ENCODE measurements around the gene ACVR1. TPM values are rescaled to one million over a fixed set of nuclear protein-coding genes. Genes with fewer than 3 reads are reported as not detected.
A peak's percentile ranks its signal among the peaks of the same experiment; 100 is the strongest.

The ACVR1 gene
- total RNA-seq: 10 to 100 TPM; 14.7 to 38.4 (median 15.8) TPM
- long read RNA-seq, donor 1, transcript ACVR1-207 (11 exons, 2,861 nt): major isoform, 25 of 42 reads
- long read RNA-seq, donor 1, partial matches to known transcripts: 3 of 42 reads
- long read RNA-seq, donor 1, other reads (novel, unspliced or antisense): 14 of 42 reads
- long read RNA-seq, donor 2, partial matches to known transcripts: 1 of 3 reads
- long read RNA-seq, donor 2, other reads (novel, unspliced or antisense): 1 of 3 reads

GRCh38 chr2:157876066-157876785 lies at the start of gene ACVR1:
TSS of gene ACVR1 (minus strand) at chr2:157876330. CDS start at chr2:157799493, 76,837 bp downstream.
- Histone ChIP-seq H3K9me3 (no peaks in the 10 kb centered on the region), H3K4me3 (peak within 1 kb of the TSS; percentile 82), H3K36me3 (ENCODE audit: low read depth) (no peaks in the 10 kb centered on the region), H3K4me1 (ENCODE audit: low read depth) (peaks cover 10% of the 10 kb centered on the region)
- DNase-seq (peak; percentile 95 to 96 (median 95)), ATAC-seq (peak; percentile 93)
- intact Hi-C loops (cut with DNase I, micrococcal nuclease): loop anchor here in 1 of 2 donors (5.0 kb wide), 1 partner anchor 94 kb away; no protein-coding TSS in a partner anchor
- TF ChIP-seq CTCF (IDR thresholded peaks at IDR 0.05): peak; percentile 24

GRCh38 chr2:157925071-157925470 lies 48.9 kb upstream of the ACVR1 start:
- Histone ChIP-seq H3K9me3 (no peaks in the 10 kb centered on the region), H3K36me3 (ENCODE audit: low read depth) (no peaks in the 10 kb centered on the region), H3K4me1 (ENCODE audit: low read depth) (no peaks in the 10 kb centered on the region), H3K4me3 (no peak overlapping the region)
- no peak for TF ChIP-seq CTCF (IDR thresholded peaks at IDR 0.05)
- ATAC-seq (no peak), DNase-seq (no peak)
- intact Hi-C loops (cut with DNase I, micrococcal nuclease): no loop called here

GRCh38 chr2:157923598-157924217 lies 47.6 kb upstream of the ACVR1 start:
- Histone ChIP-seq H3K36me3 (ENCODE audit: low read depth) (no peaks in the 10 kb centered on the region), H3K4me3 (no peak overlapping the region), H3K9me3 (no peaks in the 10 kb centered on the region), H3K4me1 (ENCODE audit: low read depth) (no peaks in the 10 kb centered on the region)
- ATAC-seq (no peak), DNase-seq (no peak)
- intact Hi-C loops (cut with DNase I, micrococcal nuclease): no loop called here
- no peak for TF ChIP-seq CTCF (IDR thresholded peaks at IDR 0.05)

DNA sequence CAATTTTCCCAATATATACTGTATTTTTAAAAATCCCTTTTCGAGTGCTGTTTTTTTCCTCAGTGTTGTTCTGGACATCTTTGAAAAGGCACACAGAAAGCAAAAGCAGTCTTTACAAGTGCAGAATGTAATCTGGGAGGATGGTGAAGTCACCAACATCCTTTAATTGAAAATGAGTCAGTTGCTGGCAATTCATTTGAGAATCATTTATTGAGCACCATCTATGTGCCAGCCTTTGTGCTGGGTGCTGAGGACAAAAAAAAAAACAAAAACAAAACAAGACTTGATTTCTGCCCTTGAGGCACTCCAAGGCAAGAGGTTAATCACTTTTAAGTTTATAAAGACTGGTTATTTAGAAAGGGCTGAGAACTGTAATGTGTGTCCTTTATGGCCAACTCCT lies 46.7 kb upstream of the ACVR1 start:
- DNase-seq: no peak
- ATAC-seq: no peak
- H3K36me3 ChIP-seq (ENCODE audit: low read depth): no peaks in the 10 kb centered on the region
- no peak for TF ChIP-seq CTCF (IDR thresholded peaks at IDR 0.05)
- H3K4me3 ChIP-seq: no peak overlapping the region
- intact Hi-C loops (cut with DNase I, micrococcal nuclease): no loop called here
- no peaks in the 10 kb centered on the region for H3K9me3 ChIP-seq
- H3K4me1 ChIP-seq (ENCODE audit: low read depth): no peaks in the 10 kb centered on the region

DNA sequence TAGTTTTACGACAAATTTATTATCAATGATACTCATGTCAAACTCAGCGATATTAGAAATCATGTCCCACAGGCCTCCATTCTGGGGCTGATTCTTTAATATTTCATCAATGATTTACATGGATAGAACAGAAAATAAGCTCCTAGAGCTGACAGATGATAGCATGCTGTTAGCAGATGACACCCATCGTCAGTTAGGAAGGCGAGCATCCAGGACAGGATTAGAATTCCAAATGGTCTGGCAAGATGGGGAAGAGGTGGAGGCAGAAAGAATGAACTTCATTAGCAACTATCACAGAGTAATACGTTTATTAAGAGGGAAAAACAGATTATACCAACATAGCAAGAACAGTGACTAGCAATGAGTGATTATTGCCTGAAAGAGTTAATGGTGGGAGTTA lies 46.2 kb upstream of the ACVR1 start:
- Histone ChIP-seq H3K9me3 (no peaks in the 10 kb centered on the region), H3K4me3 (no peak overlapping the region), H3K4me1 (ENCODE audit: low read depth) (no peaks in the 10 kb centered on the region), H3K36me3 (ENCODE audit: low read depth) (no peaks in the 10 kb centered on the region)
- intact Hi-C loops (cut with DNase I, micrococcal nuclease): no loop called here
- DNase-seq: no peak
- TF ChIP-seq CTCF (IDR thresholded peaks at IDR 0.05): no peak
- no peak for ATAC-seq

All from mucosa of descending colon (tissue), 3 donors.